Measurements from ENCODE around the gene PCDH15. TPM values are rescaled to one million over a fixed set of nuclear protein-coding genes. Genes with fewer than 3 reads are reported as not detected.

PCDH15 gene
- total RNA-seq, 1 experiment from 2014 or later: 0.61 TPM

DNA sequence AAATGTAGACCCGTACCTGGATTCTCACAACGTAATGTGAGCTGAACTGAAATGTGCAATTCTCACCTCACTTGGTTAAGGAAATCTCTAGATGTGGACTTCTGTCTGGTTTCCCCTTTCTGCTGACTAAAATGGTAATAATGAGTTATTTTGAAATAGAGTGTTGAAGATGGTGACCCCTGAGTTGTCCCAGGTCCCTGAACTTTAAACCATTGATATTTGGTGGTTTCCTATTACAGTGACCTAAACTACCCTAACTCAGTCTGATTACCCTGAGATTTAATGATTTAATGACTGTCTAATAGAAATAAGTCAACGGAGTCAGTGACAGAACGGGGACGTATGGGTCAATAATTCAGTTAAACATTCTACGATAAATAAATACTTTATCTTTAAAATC is 845.9 kb downstream of the PCDH15 start:
- Histone ChIP-seq H3K27ac (ENCODE audit: insufficient read length, low read depth, low read length) (no peak overlapping the region), H3K9me3 (ENCODE audit: control insufficient read depth, low read depth, low read length) (no peaks in the 10 kb centered on the region), H4K20me1 (ENCODE audit: control insufficient read depth, insufficient read depth, insufficient read length) (no peaks in the 10 kb centered on the region), H3K27me3 (ENCODE audit: insufficient read depth, low read length) (no peaks in the 10 kb centered on the region), H3K14ac (ENCODE audit: insufficient read depth, low read length) (no peak overlapping the region), H2AFZ (ENCODE audit: low read length) (no peak overlapping the region), H3K4me2 (ENCODE audit: insufficient read depth, insufficient read length, low read length) (no peak overlapping the region), H3K79me1 (ENCODE audit: insufficient read depth, low read depth, low read length, poor library complexity, severe bottlenecking) (no peaks in the 10 kb centered on the region), H3K9ac (ENCODE audit: extremely low read depth, insufficient read length, low read length) (no peak overlapping the region), H3K18ac (ENCODE audit: insufficient read length, low read depth, low read length) (no peak overlapping the region), H3K4ac (ENCODE audit: low read depth, low read length) (no peak overlapping the region), H3T11ph (ENCODE audit: low read length) (no peak overlapping the region), H3K79me2 (ENCODE audit: insufficient read depth, low read length) (no peaks in the 10 kb centered on the region), H2BK20ac (ENCODE audit: low read depth, low read length, poor library complexity, severe bottlenecking) (no peak overlapping the region), H4K8ac (replicated peaks; ENCODE audit: insufficient read length, low read depth, low read length) (no peak overlapping the region), H4K91ac (ENCODE audit: insufficient read length, low read depth, low read length) (no peak overlapping the region), H3K56ac (ENCODE audit: insufficient read length, low read depth, low read length) (no peak overlapping the region), H2BK15ac (ENCODE audit: low read depth, low read length) (no peak overlapping the region), H3K23me2 (ENCODE audit: insufficient read length, low read depth, low read length, poor library complexity, severe bottlenecking) (no peaks in the 10 kb centered on the region), H4K5ac (ENCODE audit: insufficient read length, low read depth, low read length) (no peak overlapping the region), H2AK5ac (ENCODE audit: insufficient read length, low read length) (no peak overlapping the region), H3K4me1 (ENCODE audit: insufficient read depth, low read length) (no peaks in the 10 kb centered on the region), H2BK12ac (ENCODE audit: insufficient read length, low read depth, low read length) (no peak overlapping the region), H2BK120ac (ENCODE audit: low read depth, low read length, poor library complexity, severe bottlenecking) (no peak overlapping the region), H3K23ac (ENCODE audit: insufficient read length, low read depth, low read length) (no peak overlapping the region), H2BK5ac (ENCODE audit: insufficient read length, low read length) (no peak overlapping the region)
- Mint-ChIP-seq H3K27ac (no peak overlapping the region), H3K27me3 (ENCODE audit: low read depth) (no peaks in the 10 kb centered on the region), H3K4me3 (no peak overlapping the region), H3K4me1 (no peaks in the 10 kb centered on the region), H3K36me3 (ENCODE audit: insufficient read depth in 1 of 3, low read depth in 3 of 3) (peaks cover 2 to 12% (median 5%) of the 10 kb centered on the region in 3 experiments; a peak in 4 of 7 replicates), H3K9me3 (peaks cover 11 to 12% of the 10 kb centered on the region in 2 experiments)
- TF ChIP-seq, protein P1, sequence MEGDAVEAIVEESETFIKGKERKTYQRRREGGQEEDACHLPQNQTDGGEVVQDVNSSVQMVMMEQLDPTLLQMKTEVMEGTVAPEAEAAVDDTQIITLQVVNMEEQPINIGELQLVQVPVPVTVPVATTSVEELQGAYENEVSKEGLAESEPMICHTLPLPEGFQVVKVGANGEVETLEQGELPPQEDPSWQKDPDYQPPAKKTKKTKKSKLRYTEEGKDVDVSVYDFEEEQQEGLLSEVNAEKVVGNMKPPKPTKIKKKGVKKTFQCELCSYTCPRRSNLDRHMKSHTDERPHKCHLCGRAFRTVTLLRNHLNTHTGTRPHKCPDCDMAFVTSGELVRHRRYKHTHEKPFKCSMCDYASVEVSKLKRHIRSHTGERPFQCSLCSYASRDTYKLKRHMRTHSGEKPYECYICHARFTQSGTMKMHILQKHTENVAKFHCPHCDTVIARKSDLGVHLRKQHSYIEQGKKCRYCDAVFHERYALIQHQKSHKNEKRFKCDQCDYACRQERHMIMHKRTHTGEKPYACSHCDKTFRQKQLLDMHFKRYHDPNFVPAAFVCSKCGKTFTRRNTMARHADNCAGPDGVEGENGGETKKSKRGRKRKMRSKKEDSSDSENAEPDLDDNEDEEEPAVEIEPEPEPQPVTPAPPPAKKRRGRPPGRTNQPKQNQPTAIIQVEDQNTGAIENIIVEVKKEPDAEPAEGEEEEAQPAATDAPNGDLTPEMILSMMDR (conservative IDR thresholded peaks at IDR 0.05): no peak
- DNase-seq: no peak
- WGBS (ENCODE audit: extremely low coverage, insufficient read length, low lambda C conversion rate): 100% methylated on average over 1 of the region's 6 CpGs

Measured in H9 (cell line).